GM23338 (cell line): Measurements from ENCODE around the gene ARMC9. TPM values are rescaled to one million over a fixed set of nuclear protein-coding genes. Genes with fewer than 3 reads are reported as not detected.

Experiments
- ATAC-seq: fragments of 200-7000 bp; cut with Tn5 transposase; 3 replicates; pipeline ENCODE4 v1.9.1; 2020
- DNase-seq: peaks from one replicate; pipeline ENCODE4 v3.0.0-alpha.2; 2015; ENCODE audit warnings: low spot score
- H2AFZ ChIP-seq: fragments of 200-600 bp; sonication (generic); 2 replicates; pipeline ENCODE4 v1.8.0; 2016; ENCODE audit warnings: antibody characterized with exemption, mild to moderate bottlenecking, moderate library complexity
- H3F3A ChIP-seq: fragments of 200-600 bp; sonication (generic); replicated peaks from 2 replicates; pipeline ENCODE4 v1.8.0; 2017; ENCODE audit warnings: antibody characterized with exemption, mixed run types, low read depth
- H3K27ac ChIP-seq: fragments of 200-600 bp; sonication (generic); 2 replicates; pipeline ENCODE4 v1.6.1; 2016; ENCODE audit warnings: low read depth
- H3K27me3 ChIP-seq: fragments of 200-600 bp; sonication (generic); 2 replicates; pipeline ENCODE4 v1.8.0; 2016; ENCODE audit warnings: mild to moderate bottlenecking, mixed run types, moderate library complexity; ENCODE audit not compliant: insufficient read depth
- H3K36me3 ChIP-seq: fragments of 200-600 bp; sonication (generic); 2 replicates; pipeline ENCODE4 v1.8.0; 2016; ENCODE audit warnings: mild to moderate bottlenecking; ENCODE audit not compliant: insufficient read depth
- H3K4me1 ChIP-seq: fragments of 200-600 bp; sonication (generic); 2 replicates; pipeline ENCODE4 v1.8.0; 2016; ENCODE audit warnings: mild to moderate bottlenecking, moderate library complexity; ENCODE audit not compliant: insufficient read depth
- H3K4me2 ChIP-seq: fragments of 200-600 bp; sonication (generic); 2 replicates; pipeline ENCODE4 v1.7.1; 2017; ENCODE audit warnings: mixed run types
- H3K4me3 ChIP-seq: fragments of 200-600 bp; sonication (generic); 2 replicates; pipeline ENCODE4 v1.6.1; 2016; ENCODE audit warnings: mixed run types
- H3K79me2 ChIP-seq: fragments of 200-600 bp; sonication (generic); replicated peaks from 2 replicates; pipeline ENCODE4 v1.8.0; 2017; ENCODE audit warnings: mild to moderate bottlenecking; ENCODE audit not compliant: insufficient read depth
- H3K9me2 ChIP-seq: fragments of 200-600 bp; sonication (generic); 2 replicates; pipeline ENCODE4 v1.8.0; 2017; ENCODE audit not compliant: insufficient read depth
- H4K20me1 ChIP-seq: fragments of 200-600 bp; sonication (generic); replicated peaks from 2 replicates; pipeline ENCODE4 v1.8.0; 2017; ENCODE audit warnings: mild to moderate bottlenecking; ENCODE audit not compliant: insufficient read depth
- H3K27ac Mint-ChIP-seq: 2 replicates; pipeline ENCODE4 v1.8.0; 2020; ENCODE audit warnings: inconsistent platforms, mild to moderate bottlenecking, moderate library complexity, mixed read lengths
- H3K27me3 Mint-ChIP-seq: 3 replicates; pipeline ENCODE4 v1.8.0; 2022; ENCODE audit warnings: low read depth, mild to moderate bottlenecking, moderate library complexity, mixed read lengths, inconsistent platforms; ENCODE audit not compliant: insufficient read depth, poor library complexity
- H3K36me3 Mint-ChIP-seq: 3 replicates; pipeline ENCODE4 v1.8.0; 2021; ENCODE audit warnings: low read depth, mild to moderate bottlenecking, inconsistent platforms, moderate library complexity, mixed read lengths
- H3K4me1 Mint-ChIP-seq: 3 replicates; pipeline ENCODE4 v1.8.0; 2020; ENCODE audit warnings: mild to moderate bottlenecking, inconsistent platforms, mixed read lengths
- H3K4me3 Mint-ChIP-seq: 3 replicates; pipeline ENCODE4 v1.8.0; 2021; ENCODE audit warnings: moderate library complexity, mild to moderate bottlenecking, inconsistent platforms, mixed read lengths
- H3K9me3 Mint-ChIP-seq: 3 replicates; pipeline ENCODE4 v1.8.0; 2020; ENCODE audit warnings: moderate library complexity, mild to moderate bottlenecking, inconsistent platforms, mixed read lengths
- EZH2 ChIP-seq: fragments of 200-600 bp; sonication (generic); IDR thresholded peaks from one replicate; pipeline ENCODE4 v1.8.0; 2017; ENCODE audit warnings: antibody characterized with exemption, mild to moderate bottlenecking, low read depth; ENCODE audit not compliant: unreplicated experiment
- EZH2phosphoT487 ChIP-seq: fragments of 200-600 bp; sonication (generic); IDR thresholded peaks from one replicate; pipeline ENCODE4 v1.8.1; 2018; ENCODE audit warnings: antibody characterized with exemption; ENCODE audit not compliant: unreplicated experiment
- JUNB ChIP-seq: IDR thresholded peaks from one replicate; pipeline ENCODE4 v1.6.1; 2016; ENCODE audit warnings: antibody characterized with exemption; ENCODE audit not compliant: unreplicated experiment
- NANOG ChIP-seq: IDR thresholded peaks from 2 replicates; pipeline ENCODE4 v1.6.1; 2016; ENCODE audit warnings: antibody characterized with exemption, borderline replicate concordance
- POLR2AphosphoS5 ChIP-seq: IDR thresholded peaks from 2 replicates; pipeline ENCODE4 v1.6.1; 2016; ENCODE audit warnings: antibody characterized with exemption, low read depth
- STAT1 ChIP-seq: IDR thresholded peaks from one replicate; pipeline ENCODE4 v1.6.1; 2016; ENCODE audit warnings: antibody characterized with exemption; ENCODE audit not compliant: unreplicated experiment
- ZNF114 ChIP-seq: fragments of 250-450 bp; sonication (Bioruptor Pico); IDR thresholded peaks from 2 replicates; pipeline ENCODE4 v1.5.0; 2020; ENCODE audit warnings: mild to moderate bottlenecking, moderate library complexity
- ZNF331 ChIP-seq: fragments of 250-450 bp; sonication (Bioruptor Pico); IDR thresholded peaks from 2 replicates; pipeline ENCODE4 v1.5.0; 2020; ENCODE audit warnings: low read depth, mild to moderate bottlenecking, moderate library complexity
- polyA plus RNA-seq: library from polyadenylated mRNA; unstranded; fragments of >200 nt; fragmentation: Nextera tagmentation; extraction: Ambion mirVana; gene quantifications from 2 replicates; pipeline ENCODE4 v1.2.1, GENCODE V29; 2016
- total RNA-seq: library from RNA; depleted of rRNA; stranded (reverse); fragments of >200 nt; shearing (Covaris generic); gene quantifications from 2 replicates; pipeline ENCODE4 v1.2.3, GENCODE V29; 2014
- TF ChIP-seq, protein P1 (sequence below), 2 experiments: fragments of 200-600 bp in 1 of 2; sonication (generic) in 1 of 2; conservative IDR thresholded peaks; 2 replicates each; pipeline versions ENCODE4 v1.5.1 to v1.6.1; 2016 to 2017; ENCODE audit warnings: antibody characterized with exemption in 2 of 2, low read depth in 2 of 2, mild to moderate bottlenecking in 2 of 2, moderate library complexity in 1 of 2
- TF ChIP-seq, protein P2 (sequence below): IDR thresholded peaks from 2 replicates; pipeline ENCODE4 v1.6.1; 2016; ENCODE audit warnings: antibody characterized with exemption
- TF ChIP-seq, protein P3 (sequence below): IDR thresholded peaks from one replicate; pipeline ENCODE4 v1.6.1; 2018; ENCODE audit warnings: antibody characterized with exemption; ENCODE audit not compliant: unreplicated experiment

Gene ARMC9
- total and polyA plus RNA-seq, 2 experiments from 2014 or later: 29.2 to 56.0 TPM

DNA sequence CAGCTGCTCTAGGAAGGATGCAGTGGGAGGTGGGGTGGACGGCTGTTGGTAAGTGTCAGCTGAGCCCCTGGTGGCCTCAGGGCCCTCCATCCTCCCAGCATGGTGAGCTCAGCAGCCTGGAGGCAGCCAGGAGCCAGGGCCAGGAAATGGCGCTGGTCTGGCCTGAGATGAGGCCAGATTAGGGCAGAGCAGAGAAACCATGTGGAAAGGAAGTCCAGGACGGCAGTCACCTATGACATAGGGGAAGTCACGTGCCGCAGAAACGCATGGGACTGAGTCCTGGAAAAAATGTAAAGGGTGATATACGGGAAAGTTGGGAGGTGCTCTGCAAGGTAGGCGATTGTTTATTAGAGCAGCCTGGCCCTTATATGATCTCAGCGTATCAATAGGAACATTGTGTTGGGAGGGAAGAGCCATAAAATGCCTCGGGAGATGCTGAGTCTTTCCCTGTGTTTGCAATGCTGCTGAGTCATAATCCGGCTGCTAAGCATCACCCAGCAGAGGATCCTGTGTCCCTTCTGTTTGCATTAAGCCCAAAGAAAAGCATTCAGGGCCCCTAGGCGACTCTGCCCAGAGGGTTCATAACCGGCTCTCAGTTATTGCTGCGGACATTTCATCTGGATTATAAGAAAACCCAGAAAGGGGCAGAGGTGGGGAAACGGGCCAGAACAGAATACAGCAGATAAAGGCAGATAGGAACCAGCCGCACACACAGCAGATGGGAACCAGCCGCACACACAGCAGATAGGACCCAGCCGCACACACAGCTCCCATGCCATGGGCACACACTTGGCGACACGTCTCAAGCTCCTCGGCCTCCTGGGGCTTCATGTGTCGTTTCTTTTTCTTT is 166.8 kb downstream of the ARMC9 start (continued):
- TF ChIP-seq, protein P1, sequence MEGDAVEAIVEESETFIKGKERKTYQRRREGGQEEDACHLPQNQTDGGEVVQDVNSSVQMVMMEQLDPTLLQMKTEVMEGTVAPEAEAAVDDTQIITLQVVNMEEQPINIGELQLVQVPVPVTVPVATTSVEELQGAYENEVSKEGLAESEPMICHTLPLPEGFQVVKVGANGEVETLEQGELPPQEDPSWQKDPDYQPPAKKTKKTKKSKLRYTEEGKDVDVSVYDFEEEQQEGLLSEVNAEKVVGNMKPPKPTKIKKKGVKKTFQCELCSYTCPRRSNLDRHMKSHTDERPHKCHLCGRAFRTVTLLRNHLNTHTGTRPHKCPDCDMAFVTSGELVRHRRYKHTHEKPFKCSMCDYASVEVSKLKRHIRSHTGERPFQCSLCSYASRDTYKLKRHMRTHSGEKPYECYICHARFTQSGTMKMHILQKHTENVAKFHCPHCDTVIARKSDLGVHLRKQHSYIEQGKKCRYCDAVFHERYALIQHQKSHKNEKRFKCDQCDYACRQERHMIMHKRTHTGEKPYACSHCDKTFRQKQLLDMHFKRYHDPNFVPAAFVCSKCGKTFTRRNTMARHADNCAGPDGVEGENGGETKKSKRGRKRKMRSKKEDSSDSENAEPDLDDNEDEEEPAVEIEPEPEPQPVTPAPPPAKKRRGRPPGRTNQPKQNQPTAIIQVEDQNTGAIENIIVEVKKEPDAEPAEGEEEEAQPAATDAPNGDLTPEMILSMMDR (conservative IDR thresholded peaks at IDR 0.05; ENCODE audit: low read depth in 2 of 2): no peak
- TF ChIP-seq, protein P2, sequence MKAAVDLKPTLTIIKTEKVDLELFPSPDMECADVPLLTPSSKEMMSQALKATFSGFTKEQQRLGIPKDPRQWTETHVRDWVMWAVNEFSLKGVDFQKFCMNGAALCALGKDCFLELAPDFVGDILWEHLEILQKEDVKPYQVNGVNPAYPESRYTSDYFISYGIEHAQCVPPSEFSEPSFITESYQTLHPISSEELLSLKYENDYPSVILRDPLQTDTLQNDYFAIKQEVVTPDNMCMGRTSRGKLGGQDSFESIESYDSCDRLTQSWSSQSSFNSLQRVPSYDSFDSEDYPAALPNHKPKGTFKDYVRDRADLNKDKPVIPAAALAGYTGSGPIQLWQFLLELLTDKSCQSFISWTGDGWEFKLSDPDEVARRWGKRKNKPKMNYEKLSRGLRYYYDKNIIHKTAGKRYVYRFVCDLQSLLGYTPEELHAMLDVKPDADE: no peak
- TF ChIP-seq JUNB (no peak), STAT1 (no peak), POLR2AphosphoS5 (no peak)

DNA sequence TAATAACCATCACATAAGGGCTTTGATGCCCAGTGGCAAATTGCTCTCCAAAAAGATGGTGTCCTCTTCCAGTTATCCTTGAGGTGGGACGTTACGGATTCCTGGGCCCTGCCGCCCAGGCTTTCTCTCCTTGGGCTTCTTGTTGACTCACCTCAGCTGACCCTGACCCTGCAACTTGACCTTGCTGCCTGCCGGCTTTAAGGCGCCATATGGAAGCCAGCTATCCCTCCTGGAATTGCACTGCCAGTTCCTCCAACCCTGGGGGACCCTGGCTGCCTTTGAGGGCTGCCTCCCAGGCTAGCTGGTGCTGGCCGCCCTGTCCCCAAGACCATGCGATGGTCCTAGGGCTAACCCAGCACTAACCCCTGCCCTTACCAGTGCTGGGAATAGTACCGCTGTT is 168.7 kb downstream of the ARMC9 start:
- no peak for ATAC-seq
- Histone ChIP-seq H3K4me3 (no peak overlapping the region), H4K20me1 (no peaks in the 10 kb centered on the region), H3K27me3 (no peaks in the 10 kb centered on the region), H3F3A (peaks cover 26% of the 10 kb centered on the region), H3K4me2 (no peak overlapping the region), H3K27ac (no peak overlapping the region), H3K4me1 (peaks cover 44% of the 10 kb centered on the region), H2AFZ (no peak overlapping the region), H3K79me2 (no peaks in the 10 kb centered on the region), H3K9me2 (no peaks in the 10 kb centered on the region), H3K36me3 (no peaks in the 10 kb centered on the region)
- Mint-ChIP-seq H3K27ac (no peak overlapping the region), H3K4me1 (peaks cover 46% of the 10 kb centered on the region), H3K36me3 (no peaks in the 10 kb centered on the region; the same call in 2 of the 3 replicates), H3K9me3 (no peaks in the 10 kb centered on the region), H3K27me3 (peaks cover 20% of the 10 kb centered on the region), H3K4me3 (no peak overlapping the region)
- no peak for DNase-seq
- TF ChIP-seq EZH2 (no peak), ZNF331 (no peak), POLR2AphosphoS5 (no peak), ZNF114 (CRISPR knock-in tag) (no peak), STAT1 (no peak), NANOG (no peak), JUNB (no peak), EZH2phosphoT487 (no peak)
- TF ChIP-seq, protein P2: no peak
- TF ChIP-seq, protein P1 (conservative IDR thresholded peaks at IDR 0.05; ENCODE audit: low read depth in 2 of 2): no peak
- TF ChIP-seq, protein P3, sequence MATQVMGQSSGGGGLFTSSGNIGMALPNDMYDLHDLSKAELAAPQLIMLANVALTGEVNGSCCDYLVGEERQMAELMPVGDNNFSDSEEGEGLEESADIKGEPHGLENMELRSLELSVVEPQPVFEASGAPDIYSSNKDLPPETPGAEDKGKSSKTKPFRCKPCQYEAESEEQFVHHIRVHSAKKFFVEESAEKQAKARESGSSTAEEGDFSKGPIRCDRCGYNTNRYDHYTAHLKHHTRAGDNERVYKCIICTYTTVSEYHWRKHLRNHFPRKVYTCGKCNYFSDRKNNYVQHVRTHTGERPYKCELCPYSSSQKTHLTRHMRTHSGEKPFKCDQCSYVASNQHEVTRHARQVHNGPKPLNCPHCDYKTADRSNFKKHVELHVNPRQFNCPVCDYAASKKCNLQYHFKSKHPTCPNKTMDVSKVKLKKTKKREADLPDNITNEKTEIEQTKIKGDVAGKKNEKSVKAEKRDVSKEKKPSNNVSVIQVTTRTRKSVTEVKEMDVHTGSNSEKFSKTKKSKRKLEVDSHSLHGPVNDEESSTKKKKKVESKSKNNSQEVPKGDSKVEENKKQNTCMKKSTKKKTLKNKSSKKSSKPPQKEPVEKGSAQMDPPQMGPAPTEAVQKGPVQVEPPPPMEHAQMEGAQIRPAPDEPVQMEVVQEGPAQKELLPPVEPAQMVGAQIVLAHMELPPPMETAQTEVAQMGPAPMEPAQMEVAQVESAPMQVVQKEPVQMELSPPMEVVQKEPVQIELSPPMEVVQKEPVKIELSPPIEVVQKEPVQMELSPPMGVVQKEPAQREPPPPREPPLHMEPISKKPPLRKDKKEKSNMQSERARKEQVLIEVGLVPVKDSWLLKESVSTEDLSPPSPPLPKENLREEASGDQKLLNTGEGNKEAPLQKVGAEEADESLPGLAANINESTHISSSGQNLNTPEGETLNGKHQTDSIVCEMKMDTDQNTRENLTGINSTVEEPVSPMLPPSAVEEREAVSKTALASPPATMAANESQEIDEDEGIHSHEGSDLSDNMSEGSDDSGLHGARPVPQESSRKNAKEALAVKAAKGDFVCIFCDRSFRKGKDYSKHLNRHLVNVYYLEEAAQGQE: no peak
